Stimulated activated CD8-positive, alpha-beta memory T cell treated with anti-CD3 and anti-CD28 coated beads, Interleukin-2, amount 100 ng/mL, for 48 hours (primary cell): Measurements from ENCODE around the gene ACSL5.
A peak's percentile ranks its signal among the peaks of the same experiment; 100 is the strongest.
"Not testable (repeated sequence)": the region's sequence is repeated elsewhere in the genome, so short reads cannot be mapped to it uniquely, and the experiment has no call there.

ENCODE experiments used
- DNase-seq, 2 donors: peaks; one replicate each; pipeline ENCODE4 v3.0.0-alpha.2; 2020; ENCODE audit warnings: low read depth in 2 of 2

ACSL5 gene

GRCh38 chr10:112374724-112375541 is 1.0 kb downstream of the ACSL5 start:
- DNase-seq, result no peak

GRCh38 chr10:112375721-112376395 is 1.9 kb downstream of the ACSL5 start:
- DNase-seq, result peak in 1 of 2 donors; percentile 16

- DNase-seq, result no peak
Observed at GRCh38 chr10:112376396-112376790, 2.5 kb downstream of the ACSL5 start.

- DNase-seq, result not testable (repeated sequence)
Observed at GRCh38 chr10:112377116-112377515, 3.2 kb downstream of the ACSL5 start.

- DNase-seq, result no peak
Observed at GRCh38 chr10:112379635-112380296, 5.8 kb downstream of the ACSL5 start.

- no peak for DNase-seq
Observed at GRCh38 chr10:112382515-112383235, 8.8 kb downstream of the ACSL5 start.

GRCh38 chr10:112383325-112383724 is 9.4 kb downstream of the ACSL5 start:
- peak in 1 of 2 donors; percentile 15 for DNase-seq

- DNase-seq, result no peak
Observed at GRCh38 chr10:112384141-112384540, 10.2 kb downstream of the ACSL5 start.

GRCh38 chr10:112385201-112385600 is 11.3 kb downstream of the ACSL5 start:
- no peak for DNase-seq

GRCh38 chr10:112388056-112388455 is 14.1 kb downstream of the ACSL5 start:
- DNase-seq, result not testable (repeated sequence)

- no peak for DNase-seq
Observed at GRCh38 chr10:112388548-112388947, 14.6 kb downstream of the ACSL5 start.

GRCh38 chr10:112389271-112389822 is 15.4 kb downstream of the ACSL5 start:
- DNase-seq, result peak in 1 of 2 donors; percentile 23

- no peak for DNase-seq
Observed at GRCh38 chr10:112390125-112390703, 16.3 kb downstream of the ACSL5 start.

GRCh38 chr10:112393341-112393740 is 19.4 kb downstream of the ACSL5 start:
- DNase-seq, result no peak

GRCh38 chr10:112393827-112394226 is 19.9 kb downstream of the ACSL5 start:
- no peak for DNase-seq

- no peak for DNase-seq
Observed at GRCh38 chr10:112394475-112394875, 20.6 kb downstream of the ACSL5 start.

GRCh38 chr10:112395809-112396530 is 22.1 kb downstream of the ACSL5 start:
- no peak for DNase-seq

GRCh38 chr10:112397592-112397991 is 23.7 kb downstream of the ACSL5 start:
- DNase-seq, result no peak

- DNase-seq, result no peak
Observed at GRCh38 chr10:112402917-112403316, 29.0 kb downstream of the ACSL5 start.

- DNase-seq, result no peak
Observed at GRCh38 chr10:112404617-112405016, 30.7 kb downstream of the ACSL5 start.

GRCh38 chr10:112406806-112407205 is 32.9 kb downstream of the ACSL5 start:
- DNase-seq, result not testable (repeated sequence)
